Chondrocyte (in vitro differentiated cells): ENCODE data around the gene CNR1. TPM values are rescaled to one million over a fixed set of nuclear protein-coding genes. Genes with fewer than 3 reads are reported as not detected.

Experiments used
- DNase-seq: peaks from one replicate; pipeline ENCODE4 v3.0.0; 2021; ENCODE audit warnings: mixed read lengths, low spot score
- H3K27ac Mint-ChIP-seq: one replicate; pipeline ENCODE4 v1.8.0; 2021; ENCODE audit warnings: mild to moderate bottlenecking, moderate library complexity, mixed read lengths; ENCODE audit not compliant: unreplicated experiment
- H3K27me3 Mint-ChIP-seq: 2 replicates; pipeline ENCODE4 v1.8.0; 2021; ENCODE audit warnings: low read depth, mixed read lengths
- H3K36me3 Mint-ChIP-seq: 2 replicates; pipeline ENCODE4 v1.8.0; 2021; ENCODE audit warnings: low read depth, mixed read lengths
- H3K4me1 Mint-ChIP-seq: 2 replicates; pipeline ENCODE4 v1.8.0; 2021; ENCODE audit warnings: low read depth, mild to moderate bottlenecking, mixed read lengths
- H3K4me3 Mint-ChIP-seq: one replicate; pipeline ENCODE4 v1.8.0; 2021; ENCODE audit warnings: mild to moderate bottlenecking, moderate library complexity, mixed read lengths; ENCODE audit not compliant: unreplicated experiment
- H3K9me3 Mint-ChIP-seq: 2 replicates; pipeline ENCODE4 v1.8.0; 2021; ENCODE audit warnings: low read depth, mixed read lengths
- total RNA-seq: library from RNA; stranded (reverse); gene quantifications from 3 replicates; pipeline ENCODE4 v1.2.1, GENCODE V29; 2021
- TF ChIP-seq, protein P1 (sequence below): fragments of 200-600 bp; sonication (generic); IDR thresholded peaks from 2 replicates; pipeline ENCODE4 v1.5.0; 2021; ENCODE audit warnings: antibody characterized with exemption, mild to moderate bottlenecking, moderate library complexity

The CNR1 gene
- total RNA-seq, 1 donor from 2014 or later: not detected

DNA sequence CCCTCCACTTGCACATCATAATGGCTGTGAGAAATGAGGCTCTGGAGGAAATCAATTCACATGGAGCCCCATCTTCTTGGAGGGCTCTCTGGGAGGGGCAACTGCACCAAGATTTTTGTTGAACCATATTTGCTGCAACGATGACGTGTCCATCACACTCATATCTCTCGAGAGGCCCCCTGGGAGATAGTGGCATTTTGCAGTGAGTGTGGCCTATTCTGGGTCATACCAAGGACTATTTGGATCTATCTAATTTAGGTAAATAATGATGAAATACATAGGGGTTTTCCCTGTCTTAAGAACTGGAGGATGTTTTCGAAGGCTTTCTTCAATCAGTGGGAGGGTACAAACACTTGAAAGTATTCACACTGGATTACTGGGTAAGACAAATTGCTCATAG is 31.6 kb downstream of the CNR1 start:
- DNase-seq: no peak
- TF ChIP-seq, protein P1, sequence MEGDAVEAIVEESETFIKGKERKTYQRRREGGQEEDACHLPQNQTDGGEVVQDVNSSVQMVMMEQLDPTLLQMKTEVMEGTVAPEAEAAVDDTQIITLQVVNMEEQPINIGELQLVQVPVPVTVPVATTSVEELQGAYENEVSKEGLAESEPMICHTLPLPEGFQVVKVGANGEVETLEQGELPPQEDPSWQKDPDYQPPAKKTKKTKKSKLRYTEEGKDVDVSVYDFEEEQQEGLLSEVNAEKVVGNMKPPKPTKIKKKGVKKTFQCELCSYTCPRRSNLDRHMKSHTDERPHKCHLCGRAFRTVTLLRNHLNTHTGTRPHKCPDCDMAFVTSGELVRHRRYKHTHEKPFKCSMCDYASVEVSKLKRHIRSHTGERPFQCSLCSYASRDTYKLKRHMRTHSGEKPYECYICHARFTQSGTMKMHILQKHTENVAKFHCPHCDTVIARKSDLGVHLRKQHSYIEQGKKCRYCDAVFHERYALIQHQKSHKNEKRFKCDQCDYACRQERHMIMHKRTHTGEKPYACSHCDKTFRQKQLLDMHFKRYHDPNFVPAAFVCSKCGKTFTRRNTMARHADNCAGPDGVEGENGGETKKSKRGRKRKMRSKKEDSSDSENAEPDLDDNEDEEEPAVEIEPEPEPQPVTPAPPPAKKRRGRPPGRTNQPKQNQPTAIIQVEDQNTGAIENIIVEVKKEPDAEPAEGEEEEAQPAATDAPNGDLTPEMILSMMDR: no peak
- Mint-ChIP-seq H3K4me1 (no peaks in the 10 kb centered on the region), H3K4me3 (no peak overlapping the region), H3K9me3 (no peaks in the 10 kb centered on the region), H3K27me3 (peaks cover 9% of the 10 kb centered on the region), H3K27ac (no peak overlapping the region), H3K36me3 (no peaks in the 10 kb centered on the region)

DNA sequence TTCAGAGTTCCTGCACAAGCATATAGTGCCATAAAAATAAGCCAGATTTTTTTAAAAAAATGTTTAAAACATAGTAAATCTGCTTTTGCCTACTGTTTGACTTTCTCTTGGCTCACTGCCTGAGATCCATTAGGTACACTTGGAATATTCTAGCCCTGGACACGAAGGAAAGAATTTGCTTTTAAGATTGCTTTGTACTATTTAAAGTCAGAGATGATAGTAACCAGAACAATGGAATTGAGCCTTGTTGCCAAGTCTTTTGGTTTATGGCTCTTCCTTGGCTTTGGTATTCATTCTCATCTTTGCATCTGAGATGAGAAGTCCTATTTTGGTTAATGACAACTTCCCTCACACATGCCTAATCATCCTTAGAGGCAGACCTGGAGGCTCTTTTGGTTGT is 32.4 kb downstream of the CNR1 start:
- no peaks in the 10 kb centered on the region for H3K4me1 Mint-ChIP-seq
- TF ChIP-seq, protein P1: no peak
- no peak overlapping the region for H3K27ac Mint-ChIP-seq
- H3K9me3 Mint-ChIP-seq: no peaks in the 10 kb centered on the region
- H3K36me3 Mint-ChIP-seq: no peaks in the 10 kb centered on the region
- peaks cover 9% of the 10 kb centered on the region for H3K27me3 Mint-ChIP-seq
- no peak overlapping the region for H3K4me3 Mint-ChIP-seq
- DNase-seq: no peak

DNA sequence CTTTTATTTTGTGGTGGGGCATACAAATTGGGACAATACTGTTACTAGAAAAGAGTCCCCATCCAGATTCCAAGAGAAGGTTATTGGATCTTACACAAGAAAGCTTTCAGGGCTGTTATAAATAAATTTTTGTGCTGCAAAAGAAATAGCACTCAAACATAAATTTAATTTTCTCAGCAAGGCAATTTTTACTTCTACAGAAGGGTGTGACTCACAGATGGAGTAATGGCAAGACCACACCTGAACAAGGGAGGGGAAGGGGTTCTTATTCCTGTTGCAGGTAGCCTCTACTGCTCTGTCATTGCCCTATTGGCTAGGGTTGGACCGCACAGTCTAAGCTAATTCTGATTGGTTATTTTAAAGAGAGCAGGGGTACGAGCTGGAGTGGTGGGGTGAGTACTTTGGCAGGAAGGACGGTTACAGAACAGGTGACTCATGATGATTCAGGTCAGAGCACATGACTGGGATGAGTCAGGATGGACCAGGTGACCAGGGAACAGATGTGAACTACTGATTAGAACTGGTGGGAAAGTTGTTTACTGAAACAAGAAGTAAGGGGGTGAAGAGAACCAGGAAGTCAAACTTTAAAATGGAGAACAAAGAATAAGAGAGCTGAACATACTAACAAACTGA is 41.1 kb downstream of the CNR1 start:
- Mint-ChIP-seq H3K27me3 (no peaks in the 10 kb centered on the region), H3K4me1 (no peaks in the 10 kb centered on the region), H3K27ac (no peak overlapping the region), H3K9me3 (peaks cover 21% of the 10 kb centered on the region), H3K36me3 (no peaks in the 10 kb centered on the region), H3K4me3 (no peak overlapping the region)
- TF ChIP-seq, protein P1: no peak
- no peak for DNase-seq

DNA sequence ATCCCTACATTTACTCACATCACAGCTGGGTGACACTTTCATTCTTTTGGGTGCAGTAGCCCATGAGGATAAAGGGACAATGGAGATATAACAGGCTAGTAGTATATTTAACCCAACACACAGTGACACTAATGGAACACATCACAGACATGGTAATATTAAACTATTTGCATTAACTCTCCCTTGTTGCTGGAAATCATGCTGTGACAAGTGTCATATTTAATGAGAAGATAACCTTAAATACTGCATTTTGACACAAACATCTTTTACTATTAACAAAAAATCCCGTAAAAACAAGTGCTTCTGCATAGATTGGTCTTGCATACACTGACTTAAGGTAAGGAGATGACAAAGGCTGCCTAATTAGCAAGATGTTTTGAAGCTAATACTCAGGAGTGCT is 45.5 kb downstream of the CNR1 start:
- Mint-ChIP-seq H3K27me3 (peaks cover 7% of the 10 kb centered on the region), H3K27ac (no peak overlapping the region), H3K9me3 (peaks cover 22% of the 10 kb centered on the region), H3K4me1 (no peaks in the 10 kb centered on the region), H3K4me3 (no peak overlapping the region), H3K36me3 (no peaks in the 10 kb centered on the region)
- TF ChIP-seq, protein P1: no peak
- DNase-seq: no peak

DNA sequence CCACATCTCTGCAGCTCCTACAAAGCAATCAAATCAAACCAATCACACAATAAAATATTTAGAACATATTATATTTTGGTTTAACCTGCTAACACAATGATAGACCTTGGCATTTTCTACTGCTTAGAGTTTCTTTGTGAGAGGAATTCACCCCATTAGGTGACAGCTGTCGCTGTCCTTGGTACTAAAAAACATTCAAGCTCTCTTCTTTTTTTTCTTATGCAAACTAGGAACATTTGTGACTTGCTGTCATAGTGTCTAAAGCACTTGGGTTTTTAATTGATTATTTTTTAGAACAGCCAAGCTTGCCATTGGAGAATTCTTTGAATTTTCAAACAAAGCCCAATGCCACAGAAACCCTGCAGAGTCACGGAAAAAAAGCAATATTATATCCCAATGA is 46.4 kb downstream of the CNR1 start:
- no peaks in the 10 kb centered on the region for H3K4me1 Mint-ChIP-seq

More for the DNA sequence above, 46.4 kb downstream of the CNR1 start:
- H3K27ac Mint-ChIP-seq: no peak overlapping the region
- H3K36me3 Mint-ChIP-seq: no peaks in the 10 kb centered on the region
- H3K9me3 Mint-ChIP-seq: peaks cover 16% of the 10 kb centered on the region
- peaks cover 9% of the 10 kb centered on the region for H3K27me3 Mint-ChIP-seq
- TF ChIP-seq, protein P1: no peak
- H3K4me3 Mint-ChIP-seq: no peak overlapping the region
- no peak for DNase-seq
